GOT3 (cell line): ENCODE results near the gene GABBR2.

Experiments used
- DNase-seq: peaks from one replicate; lab custom pipeline; 2025; ENCODE audit warnings: mixed read lengths; lab: John Stamatoyannopoulos, UW

GABBR2 gene

GRCh38 chr9:98721643-98722042 is 12.9 kb upstream of the GABBR2 start:
- no peak for DNase-seq

- no peak for DNase-seq
These were observed 11.7 kb upstream of the GABBR2 start for GRCh38 chr9:98720402-98720801.

- no peak for DNase-seq
These were observed 10.3 kb upstream of the GABBR2 start for GRCh38 chr9:98719055-98719454.

- no peak for DNase-seq
These were observed 6.1 kb upstream of the GABBR2 start for GRCh38 chr9:98714833-98715232.

- DNase-seq: no peak
These were observed 4.3 kb upstream of the GABBR2 start for GRCh38 chr9:98712987-98713386.

- DNase-seq: no peak
These were observed 1.5 kb upstream of the GABBR2 start for GRCh38 chr9:98709968-98710965.

- no peak for DNase-seq
These were observed 417 bp downstream of the GABBR2 start for GRCh38 chr9:98708103-98708932.

GRCh38 chr9:98707166-98708102 is 1.3 kb downstream of the GABBR2 start:
- DNase-seq: no peak

- DNase-seq: no peak
These were observed 2.0 kb downstream of the GABBR2 start for GRCh38 chr9:98706651-98707165.

- DNase-seq: no peak
These were observed 5.8 kb downstream of the GABBR2 start for GRCh38 chr9:98702835-98703380.

GRCh38 chr9:98702340-98702739 is 6.4 kb downstream of the GABBR2 start:
- DNase-seq: no peak

GRCh38 chr9:98701576-98701975 is 7.2 kb downstream of the GABBR2 start:
- no peak for DNase-seq

GRCh38 chr9:98700801-98701200 is 7.9 kb downstream of the GABBR2 start:
- no peak for DNase-seq

GRCh38 chr9:98698856-98699255 is 9.9 kb downstream of the GABBR2 start:
- DNase-seq: no peak

- DNase-seq: no peak
These were observed 13.8 kb downstream of the GABBR2 start for GRCh38 chr9:98694943-98695342.

GRCh38 chr9:98692392-98692791 is 16.3 kb downstream of the GABBR2 start:
- no peak for DNase-seq

GRCh38 chr9:98691890-98692289 is 16.8 kb downstream of the GABBR2 start:
- no peak for DNase-seq

GRCh38 chr9:98690686-98691085 is 18.0 kb downstream of the GABBR2 start:
- DNase-seq: no peak

- DNase-seq: no peak
These were observed 19.8 kb downstream of the GABBR2 start for GRCh38 chr9:98688710-98689495.

GRCh38 chr9:98687911-98688310 is 20.8 kb downstream of the GABBR2 start:
- DNase-seq: no peak
